Panc1 (cell line): Measurements from ENCODE around the gene GALNTL6. TPM values are rescaled to one million over a fixed set of nuclear protein-coding genes. Genes with fewer than 3 reads are reported as not detected.

Experiments
- ATAC-seq: fragments of 200-7000 bp; cut with Tn5 transposase; 2 replicates; pipeline ENCODE4 v1.9.1; 2020; ENCODE audit warnings: mild to moderate bottlenecking, moderate library complexity
- BruUV-seq: library from RNA; stranded (reverse); fragments of 400-500 nt; replicated peaks from 2 replicates; lab custom pipeline; 2021; lab: Mats Ljungman, UMichigan
- CTCF ChIA-PET: fragments of 300-600 bp; sonication (Branson Sonifier 250); formaldehyde crosslinking; loops from one replicate; lab custom pipeline; 2022; ENCODE audit warnings: antibody characterized with exemption; lab: Charles Lee
- POLR2A ChIA-PET: fragments of 300-600 bp; sonication (Branson Sonifier 250); formaldehyde crosslinking; loops from one replicate; lab custom pipeline; 2022; ENCODE audit warnings: antibody characterized with exemption; lab: Charles Lee
- DNase-seq: peaks from one replicate; pipeline ENCODE4 v3.0.0-alpha.2; 2010; ENCODE audit warnings: low read depth, low spot score
- H3K27ac ChIP-seq: 2 replicates; pipeline ENCODE4 v1.5.1; 2011; ENCODE audit warnings: mild to moderate bottlenecking, low read length, inconsistent platforms
- H3K27me3 ChIP-seq: fragments of 200-500 bp; sonication (Bioruptor generic); 2 replicates; pipeline ENCODE4 v1.6.0; 2014; ENCODE audit warnings: low read length, inconsistent platforms; ENCODE audit not compliant: control insufficient read depth, insufficient read depth
- H3K36me3 ChIP-seq: fragments of 200-500 bp; sonication (Bioruptor generic); 2 replicates; pipeline ENCODE4 v1.5.1; 2014; ENCODE audit warnings: inconsistent platforms, mild to moderate bottlenecking, low read length, moderate library complexity; ENCODE audit not compliant: control insufficient read depth, insufficient read depth
- H3K4me1 ChIP-seq: 2 replicates; pipeline ENCODE4 v1.5.1; 2011; ENCODE audit warnings: inconsistent platforms, mild to moderate bottlenecking, low read length, moderate library complexity; ENCODE audit not compliant: control insufficient read depth, insufficient read depth
- H3K4me3 ChIP-seq, 2 experiments: 2 replicates each; pipeline ENCODE4 v1.5.1; 2011 to 2012; ENCODE audit warnings: low read depth in 2 of 2, low read length in 2 of 2, mild to moderate bottlenecking in 2 of 2, inconsistent platforms in 1 of 2, moderate library complexity in 1 of 2
- H3K9me3 ChIP-seq: fragments of 200-500 bp; sonication (Bioruptor generic); 2 replicates; pipeline ENCODE4 v1.5.1; 2014; ENCODE audit warnings: low read depth, mild to moderate bottlenecking, inconsistent platforms, low read length, moderate library complexity; ENCODE audit not compliant: control insufficient read depth, insufficient read depth
- POLR2AphosphoS5 ChIP-seq: IDR thresholded peaks from 2 replicates; pipeline ENCODE4 v1.6.1; 2012; ENCODE audit warnings: mild to moderate bottlenecking, low read depth, low read length, moderate library complexity
- REST ChIP-seq, 2 experiments: IDR thresholded peaks; 2 replicates each; pipeline ENCODE4 v1.6.1; 2011 to 2012; ENCODE audit warnings: low read depth in 2 of 2, control low read depth in 1 of 2, low read length in 1 of 2, mild to moderate bottlenecking in 1 of 2, moderate library complexity in 1 of 2; ENCODE audit not compliant: insufficient read depth in 1 of 2
- SIN3A ChIP-seq: IDR thresholded peaks from 2 replicates; pipeline ENCODE4 v1.6.1; 2012; ENCODE audit warnings: low read depth, mild to moderate bottlenecking, low read length, moderate library complexity, borderline replicate concordance; ENCODE audit not compliant: insufficient read depth
- TCF7L2 ChIP-seq: IDR thresholded peaks from 2 replicates; pipeline ENCODE4 v1.6.1; 2011; ENCODE audit warnings: mild to moderate bottlenecking, low read depth, low read length, inconsistent platforms
- in situ Hi-C: cut with HindIII; loops from 2 replicates; pipeline ENCODE4 v1.10.0; 2016; ENCODE audit warnings: low sequenced_read_pairs, low pct_unique_long_range_greater_than_20kb
- intact Hi-C: fragments of 100-400 bp; cut with micrococcal nuclease; formaldehyde crosslinking; loops from one replicate; pipeline ENCODE4 v1.10.0; 2022; ENCODE audit not compliant: unreplicated experiment
- total RNA-seq: library from RNA; stranded (reverse); gene quantifications from one replicate; pipeline ENCODE4 v1.2.1, GENCODE V29; 2021; ENCODE audit not compliant: unreplicated experiment
- TF ChIP-seq, protein P1 (sequence below): fragments of 450-650 bp; IDR thresholded peaks from 2 replicates; pipeline ENCODE4 v1.5.1; 2017; ENCODE audit warnings: mild to moderate bottlenecking

The GALNTL6 gene
- total RNA-seq, 1 experiment from 2014 or later = not detected

DNA sequence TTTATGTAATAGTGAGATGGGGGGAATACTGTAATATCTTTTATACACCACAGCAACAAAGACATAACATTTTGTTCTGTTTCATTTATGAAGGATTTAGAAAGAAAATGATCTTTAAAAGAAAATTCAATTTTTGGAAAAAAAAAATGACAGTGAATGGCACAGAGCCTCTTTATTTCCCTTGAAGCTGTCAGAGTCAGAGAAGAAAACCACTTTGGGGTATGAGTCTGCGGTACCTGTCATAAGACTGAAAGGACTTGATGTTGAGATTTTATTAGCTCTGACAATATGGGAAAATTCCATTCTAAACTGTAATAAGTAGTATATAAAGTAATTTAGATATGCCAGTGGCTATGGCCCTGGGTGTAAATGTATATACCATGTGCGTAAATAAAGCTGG is 134.8 kb downstream of the GALNTL6 start:
- H3K4me3 ChIP-seq = no peak overlapping the region
- CTCF ChIA-PET = no interaction called here
- H3K27me3 ChIP-seq = no peaks in the 10 kb centered on the region
- in situ Hi-C loops = no loop called here
- intact Hi-C loops = no loop called here
- TF ChIP-seq TCF7L2 = no peak
- TF ChIP-seq SIN3A = no peak
- TF ChIP-seq, protein P1, sequence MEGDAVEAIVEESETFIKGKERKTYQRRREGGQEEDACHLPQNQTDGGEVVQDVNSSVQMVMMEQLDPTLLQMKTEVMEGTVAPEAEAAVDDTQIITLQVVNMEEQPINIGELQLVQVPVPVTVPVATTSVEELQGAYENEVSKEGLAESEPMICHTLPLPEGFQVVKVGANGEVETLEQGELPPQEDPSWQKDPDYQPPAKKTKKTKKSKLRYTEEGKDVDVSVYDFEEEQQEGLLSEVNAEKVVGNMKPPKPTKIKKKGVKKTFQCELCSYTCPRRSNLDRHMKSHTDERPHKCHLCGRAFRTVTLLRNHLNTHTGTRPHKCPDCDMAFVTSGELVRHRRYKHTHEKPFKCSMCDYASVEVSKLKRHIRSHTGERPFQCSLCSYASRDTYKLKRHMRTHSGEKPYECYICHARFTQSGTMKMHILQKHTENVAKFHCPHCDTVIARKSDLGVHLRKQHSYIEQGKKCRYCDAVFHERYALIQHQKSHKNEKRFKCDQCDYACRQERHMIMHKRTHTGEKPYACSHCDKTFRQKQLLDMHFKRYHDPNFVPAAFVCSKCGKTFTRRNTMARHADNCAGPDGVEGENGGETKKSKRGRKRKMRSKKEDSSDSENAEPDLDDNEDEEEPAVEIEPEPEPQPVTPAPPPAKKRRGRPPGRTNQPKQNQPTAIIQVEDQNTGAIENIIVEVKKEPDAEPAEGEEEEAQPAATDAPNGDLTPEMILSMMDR = no peak
- no peak for TF ChIP-seq POLR2AphosphoS5
- TF ChIP-seq REST (IDR thresholded peaks at IDR 0.05; ENCODE audit: insufficient read depth in 1 of 2, low read depth in 2 of 2, low read length in 1 of 2) = no peak
- no peaks in the 10 kb centered on the region for H3K36me3 ChIP-seq
- no peak overlapping the region for H3K27ac ChIP-seq
- no peaks in the 10 kb centered on the region for H3K4me1 ChIP-seq
- POLR2A ChIA-PET = no interaction called here
- BruUV-seq = no TSS peak
- H3K9me3 ChIP-seq = no peaks in the 10 kb centered on the region
- ATAC-seq (no peak), DNase-seq (no peak)

DNA sequence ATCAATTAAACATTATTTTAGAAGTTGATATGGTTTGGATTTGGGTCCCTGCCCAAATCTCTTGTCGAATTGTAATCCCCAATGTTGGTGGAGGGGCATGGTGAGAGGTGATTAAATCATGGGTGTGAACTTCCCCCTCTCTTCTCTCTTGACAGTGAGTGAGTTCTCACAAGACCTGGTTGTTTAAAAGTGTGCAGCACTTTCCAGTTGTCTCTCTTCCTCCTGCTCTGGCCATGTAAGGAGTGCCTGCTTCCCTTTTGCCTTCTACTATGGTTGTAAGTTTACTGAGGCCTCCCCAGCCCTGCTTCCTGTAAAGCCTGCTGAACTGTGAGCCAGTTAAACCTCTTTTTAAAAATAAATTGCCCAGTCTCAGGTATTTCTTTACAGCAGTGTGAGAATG is 141.4 kb downstream of the GALNTL6 start:
- Histone ChIP-seq H3K27ac (no peak overlapping the region), H3K9me3 (no peaks in the 10 kb centered on the region), H3K27me3 (no peaks in the 10 kb centered on the region), H3K4me3 (no peak overlapping the region), H3K36me3 (no peaks in the 10 kb centered on the region), H3K4me1 (no peaks in the 10 kb centered on the region)
- CTCF ChIA-PET = no interaction called here
- TF ChIP-seq TCF7L2 (no peak), POLR2AphosphoS5 (no peak), SIN3A (no peak), REST (IDR thresholded peaks at IDR 0.05; ENCODE audit: insufficient read depth in 1 of 2, low read depth in 2 of 2, low read length in 1 of 2) (no peak)
- TF ChIP-seq, protein P1 = no peak
- intact Hi-C loops (no loop called here), in situ Hi-C loops (no loop called here)
- BruUV-seq = no TSS peak
- DNase-seq (no peak), ATAC-seq (no peak)
- POLR2A ChIA-PET = no interaction called here
